Activated CD4-positive, alpha-beta T cell treated with anti-CD3 and anti-CD28 coated beads, Interleukin-2, amount 50 U/mL, for 24 hours (primary cell): ENCODE data around the gene ST3GAL6.
"Not testable (repeated sequence)": the region's sequence is repeated elsewhere in the genome, so short reads cannot be mapped to it uniquely, and the experiment has no call there.

Source experiments
- DNase-seq, 2 donors: peaks; one replicate each; pipeline ENCODE4 v3.0.0-alpha.2; 2020; ENCODE audit warnings: low read depth in 1 of 2, low spot score in 1 of 2

The ST3GAL6 gene

GRCh38 chr3:98799479-98799878, 36.3 kb downstream of the ST3GAL6 start:
- DNase-seq: no peak

DNA sequence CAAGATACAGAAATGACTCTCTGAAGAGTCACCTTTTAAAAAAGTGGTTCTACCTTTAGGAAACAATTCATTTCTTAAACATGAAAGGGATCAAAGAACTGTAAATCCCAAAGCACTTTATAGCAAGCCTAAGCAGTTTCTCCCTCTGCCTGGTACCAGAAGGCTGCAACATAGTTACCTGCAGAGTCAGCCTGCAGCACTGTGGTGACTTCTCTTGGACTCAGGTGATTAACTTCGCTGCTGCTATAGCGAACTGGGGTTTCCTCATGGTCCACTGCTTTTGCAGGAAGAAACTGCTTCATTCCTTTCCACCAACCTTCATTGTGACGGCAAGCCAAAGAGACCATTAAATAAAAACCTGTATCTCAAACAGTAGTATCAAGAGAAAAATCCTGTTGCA, 37.3 kb downstream of the ST3GAL6 start:
- DNase-seq: no peak

DNA sequence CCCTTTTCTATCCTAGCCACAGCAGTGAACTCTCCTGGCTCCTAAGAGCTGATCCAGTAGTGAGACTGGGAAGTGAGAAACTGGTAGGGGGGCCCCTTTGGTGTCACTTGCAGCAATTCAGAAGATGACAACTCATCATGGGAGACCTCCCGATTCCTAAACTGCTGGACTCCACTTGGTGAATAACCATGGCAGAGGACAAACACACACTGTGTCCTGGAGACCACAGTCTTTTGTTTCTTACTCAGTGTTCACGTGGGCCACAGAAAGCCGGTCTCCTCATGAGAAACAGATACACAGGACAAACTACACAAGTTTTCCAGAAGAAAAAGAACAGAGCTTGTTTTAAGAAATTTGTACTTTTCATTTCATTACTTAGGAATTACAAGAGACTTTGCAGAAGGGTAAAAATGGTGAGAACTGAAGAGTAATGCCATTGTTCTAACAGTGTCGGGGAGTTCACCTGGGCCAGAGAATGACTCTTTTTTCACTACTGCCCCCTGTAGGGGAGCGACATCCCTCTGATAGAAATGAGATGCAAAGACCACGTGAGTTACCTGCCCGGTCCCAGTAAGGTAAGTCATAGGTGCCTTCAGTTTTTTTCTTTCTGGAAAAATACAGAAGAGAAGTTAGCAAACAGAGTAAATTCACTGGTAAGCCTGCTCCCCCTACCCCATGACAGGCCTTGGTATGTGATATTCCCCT, 38.1 kb downstream of the ST3GAL6 start:
- DNase-seq: no peak

DNA sequence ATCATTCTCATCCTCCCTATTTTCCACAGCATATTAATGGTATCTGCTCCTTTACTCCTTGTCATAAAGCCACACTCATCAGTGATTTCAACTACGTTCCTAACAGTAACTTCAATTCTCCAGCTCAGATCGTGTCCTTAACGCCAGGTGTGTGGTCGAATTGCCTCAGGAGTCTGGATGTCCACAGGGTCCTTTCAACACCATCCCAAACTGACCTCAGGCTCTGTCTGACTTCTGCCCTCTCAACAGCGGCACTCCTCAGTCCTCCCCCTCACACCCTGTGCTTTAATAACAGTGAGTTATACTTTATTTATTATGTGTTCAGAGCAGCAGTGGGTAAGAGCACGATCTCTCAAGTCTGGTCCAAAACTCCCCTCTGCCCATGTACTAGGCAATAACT, 42.4 kb downstream of the ST3GAL6 start:
- DNase-seq: no peak

- no peak for DNase-seq
These were observed 43.4 kb downstream of the ST3GAL6 start for GRCh38 chr3:98806521-98806920.

DNA sequence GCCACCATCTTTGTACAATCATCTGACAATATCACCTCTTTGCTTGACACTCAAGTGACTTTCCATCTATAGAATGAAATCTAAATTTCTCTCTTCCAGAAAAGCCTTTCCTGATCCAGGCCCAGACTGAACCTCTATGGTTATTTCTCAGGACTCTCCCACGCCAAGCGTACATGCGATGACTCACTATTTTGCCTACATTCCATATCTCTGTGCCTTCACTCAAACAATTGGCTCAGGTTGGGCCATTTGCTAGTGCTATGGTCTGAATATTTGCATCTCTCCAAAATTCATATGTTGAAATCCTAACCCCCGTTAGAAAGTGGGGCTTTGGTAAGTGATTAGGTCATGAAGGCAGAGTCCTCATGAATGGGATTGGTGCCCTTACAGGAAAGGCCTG, 43.9 kb downstream of the ST3GAL6 start:
- DNase-seq: no peak

GRCh38 chr3:98807561-98807960, 44.4 kb downstream of the ST3GAL6 start:
- no peak for DNase-seq

- no peak for DNase-seq
These were observed 44.9 kb downstream of the ST3GAL6 start for GRCh38 chr3:98808071-98808470.

GRCh38 chr3:98809557-98809956, 46.4 kb downstream of the ST3GAL6 start:
- no peak for DNase-seq

DNA sequence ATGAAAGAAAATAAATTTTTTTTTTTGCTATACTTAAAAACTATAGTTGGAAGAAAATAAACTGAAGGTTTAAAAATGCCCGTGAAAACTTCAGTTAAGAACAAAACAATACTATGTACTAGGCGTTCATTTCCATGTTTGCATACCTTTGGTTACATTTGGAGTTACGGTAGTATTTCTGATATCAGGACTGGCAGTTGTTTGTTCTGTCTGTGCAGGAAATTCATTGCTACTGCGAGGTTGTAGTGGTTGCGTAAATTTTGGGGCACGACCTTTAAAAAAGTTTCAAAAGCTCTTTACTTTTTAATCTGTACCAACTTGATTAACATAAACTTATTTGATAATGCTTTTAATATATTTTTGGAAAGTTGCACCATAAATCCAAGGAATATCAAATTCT, 47.9 kb downstream of the ST3GAL6 start:
- DNase-seq: no peak

GRCh38 chr3:98812851-98813374, 49.8 kb downstream of the ST3GAL6 start:
- DNase-seq: no peak

DNA sequence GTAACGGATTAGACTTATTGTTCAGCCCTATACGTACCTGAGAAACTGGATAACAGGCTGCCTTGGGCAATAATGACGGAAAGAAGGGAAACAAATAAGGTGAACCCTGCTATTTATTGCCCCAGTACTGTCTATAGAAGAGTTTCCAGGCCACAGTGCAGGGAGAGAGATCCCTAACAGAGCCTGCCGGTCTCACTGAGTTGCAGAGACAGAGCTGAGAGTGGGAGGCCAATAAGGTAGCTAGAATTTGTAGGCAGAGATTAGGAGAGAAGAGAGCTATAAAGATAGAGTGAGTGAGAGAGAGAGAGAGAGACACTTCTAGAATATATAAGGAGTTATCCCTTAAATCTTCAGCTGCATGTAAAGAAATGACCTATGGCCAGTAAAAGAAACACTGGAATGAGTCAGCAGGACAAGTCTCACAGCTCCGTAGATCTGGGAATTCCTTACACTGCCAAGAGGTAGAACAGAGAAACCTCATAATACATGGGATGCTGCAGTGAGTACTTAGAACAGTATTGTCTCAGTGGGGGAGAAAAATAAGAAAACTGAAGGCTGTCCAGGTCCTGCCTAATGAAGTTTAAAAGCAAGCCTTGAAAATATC, 51.8 kb downstream of the ST3GAL6 start:
- no peak for DNase-seq

DNA sequence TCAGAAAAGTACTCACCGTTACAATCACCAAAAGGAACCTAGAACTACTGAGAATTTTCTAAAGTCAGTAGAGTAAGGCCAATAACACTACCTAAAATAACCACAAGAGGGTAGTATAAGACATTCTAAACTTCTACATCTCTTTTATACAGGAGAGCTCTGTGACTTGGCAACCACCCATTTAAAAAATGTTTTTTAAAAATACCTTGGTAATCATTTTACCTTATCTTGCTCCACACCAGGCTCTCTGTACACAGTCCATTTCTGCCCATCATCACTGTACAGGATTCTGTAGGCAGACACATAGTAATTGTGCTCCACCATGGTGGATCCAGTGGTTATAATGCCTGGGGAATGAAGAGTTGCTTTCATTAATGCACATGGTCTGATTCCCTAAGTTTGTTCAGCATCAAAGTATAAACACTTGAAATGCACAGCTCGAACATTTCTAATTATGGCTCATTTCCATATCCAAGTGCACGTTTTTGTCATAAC, 54.5 kb downstream of the ST3GAL6 start:
- DNase-seq: no peak

GRCh38 chr3:98821063-98821462, 57.9 kb downstream of the ST3GAL6 start:
- DNase-seq: no peak

GRCh38 chr3:98823791-98824190, 60.7 kb downstream of the ST3GAL6 start:
- no peak for DNase-seq

DNA sequence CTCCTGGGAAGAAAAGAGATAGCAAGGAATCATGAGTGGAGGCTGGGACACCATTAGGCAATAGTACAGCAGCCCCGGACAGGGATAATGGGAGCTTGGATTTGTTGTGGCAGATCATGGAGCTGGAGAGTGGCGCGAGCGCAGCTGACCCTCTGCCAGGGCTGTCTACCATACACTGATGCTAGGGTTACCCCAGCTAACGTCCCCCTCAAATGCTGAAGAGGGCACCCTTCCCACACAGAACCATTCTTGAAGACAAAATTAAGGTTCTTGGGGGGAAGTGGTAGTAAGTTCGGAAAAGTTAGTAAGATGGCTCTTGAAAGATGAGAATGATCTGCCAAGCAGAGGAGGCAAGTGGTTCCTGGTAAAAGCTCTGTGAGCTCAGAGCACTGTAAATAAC, 61.1 kb downstream of the ST3GAL6 start:
- DNase-seq: no peak

DNA sequence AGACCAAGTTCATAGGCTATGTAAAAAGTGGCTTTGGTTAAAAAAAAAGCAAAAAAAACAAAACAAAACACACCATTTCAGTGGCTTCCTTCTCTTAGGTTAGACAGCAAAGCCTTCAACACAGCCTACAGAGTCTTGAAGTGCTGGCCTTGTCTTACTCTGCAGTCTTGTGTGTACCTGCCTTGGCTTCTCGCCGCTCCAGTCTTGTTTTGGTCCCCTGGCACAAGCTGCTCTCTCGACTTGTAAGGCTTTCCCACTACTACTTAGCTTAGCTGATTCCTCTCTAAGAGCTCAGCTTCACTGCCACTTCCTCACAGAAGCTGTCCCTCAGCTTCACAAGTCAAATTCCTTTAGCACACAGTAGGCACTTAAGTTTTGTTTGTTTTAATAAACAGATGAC, 63.0 kb downstream of the ST3GAL6 start:
- DNase-seq: no peak

GRCh38 chr3:98827221-98827920, 64.2 kb downstream of the ST3GAL6 start:
- DNase-seq: no peak

DNA sequence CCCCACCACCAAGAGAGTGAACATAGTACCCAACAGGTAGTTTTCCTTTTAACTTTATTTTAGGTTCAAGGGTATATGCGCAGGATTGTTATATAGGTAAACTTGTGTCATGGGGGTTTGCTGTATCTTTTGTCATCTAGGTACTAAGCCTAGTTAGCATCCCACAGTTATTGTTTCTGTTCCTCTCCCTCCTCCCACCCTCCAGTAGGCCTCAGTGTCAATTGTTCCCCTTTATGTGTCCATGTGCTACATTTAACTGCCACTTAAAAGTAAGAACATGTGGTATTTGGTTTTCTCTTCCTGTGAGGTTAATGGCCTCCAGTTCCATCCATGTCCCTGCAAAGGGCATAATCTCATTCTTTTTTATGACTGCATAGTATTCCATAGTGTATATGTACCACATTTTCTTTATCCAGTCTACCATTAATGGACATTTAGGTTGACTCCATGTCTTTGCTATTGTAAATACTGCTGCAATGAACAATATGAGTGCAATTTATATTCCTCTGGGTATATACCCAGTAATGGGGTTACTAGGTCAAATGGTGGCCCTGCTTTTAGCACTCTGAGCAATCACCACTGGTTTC, 66.2 kb downstream of the ST3GAL6 start:
- DNase-seq: no peak

GRCh38 chr3:98831060-98831459, 67.9 kb downstream of the ST3GAL6 start:
- DNase-seq: not testable (repeated sequence)

GRCh38 chr3:98839846-98840245, 76.7 kb downstream of the ST3GAL6 start:
- no peak for DNase-seq
